GM21423 (cell line): ENCODE results near the gene TUBE1.
"Not testable (repeated sequence)": the region's sequence is repeated elsewhere in the genome, so short reads cannot be mapped to it uniquely, and the experiment has no call there.

ENCODE experiments used
- ATAC-seq: cut with Tn5 transposase; IDR thresholded peaks from one replicate; pipeline ENCODE4 v1.9.1; 2021; ENCODE audit warnings: mild to moderate bottlenecking, moderate library complexity; ENCODE audit not compliant: unreplicated experiment

The TUBE1 gene

GRCh38 chr6:112065426-112065986, 21.8 kb downstream of the TUBE1 start:
- ATAC-seq: no peak

- ATAC-seq: no peak
Observed at GRCh38 chr6:112062966-112063365, 24.3 kb downstream of the TUBE1 start.

GRCh38 chr6:112061605-112062004, 25.7 kb downstream of the TUBE1 start:
- ATAC-seq: no peak

- no peak for ATAC-seq
Observed at GRCh38 chr6:112058243-112059032, 28.8 kb downstream of the TUBE1 start.

GRCh38 chr6:112054555-112055190, 32.6 kb downstream of the TUBE1 start:
- no peak for ATAC-seq

- no peak for ATAC-seq
Observed at GRCh38 chr6:112054001-112054400, 33.3 kb downstream of the TUBE1 start, which contains the start of gene CCN6. Gene CCN6, plus strand, starts transcription at chr6:112054104. Its CDS starts 254 bp downstream, at chr6:112054358.

- ATAC-seq: not testable (repeated sequence)
Observed at GRCh38 chr6:112051251-112051740, 36.0 kb downstream of the TUBE1 start.

GRCh38 chr6:112050429-112050828, 36.9 kb downstream of the TUBE1 start:
- ATAC-seq: no peak

GRCh38 chr6:112049996-112050395, 37.3 kb downstream of the TUBE1 start:
- no peak for ATAC-seq

- ATAC-seq: no peak
Observed at GRCh38 chr6:112049026-112049799, 38.1 kb downstream of the TUBE1 start.

GRCh38 chr6:112047523-112047922, 39.8 kb downstream of the TUBE1 start:
- not testable (repeated sequence) for ATAC-seq

- ATAC-seq: no peak
Observed at GRCh38 chr6:112044856-112045255, 42.4 kb downstream of the TUBE1 start.

GRCh38 chr6:112044196-112044595, 43.1 kb downstream of the TUBE1 start:
- ATAC-seq: no peak

GRCh38 chr6:112043032-112044007, 44.0 kb downstream of the TUBE1 start:
- ATAC-seq: peak; percentile 94

- ATAC-seq: no peak
Observed at GRCh38 chr6:112041535-112041934, 45.7 kb downstream of the TUBE1 start.

GRCh38 chr6:112040956-112041355, 46.3 kb downstream of the TUBE1 start:
- no peak for ATAC-seq

GRCh38 chr6:112039431-112039770, 47.9 kb downstream of the TUBE1 start:
- ATAC-seq: no peak

- no peak for ATAC-seq
Observed at GRCh38 chr6:112038756-112039430, 48.4 kb downstream of the TUBE1 start.

- ATAC-seq: no peak
Observed at GRCh38 chr6:112038268-112038667, 49.0 kb downstream of the TUBE1 start.
